Body of pancreas (tissue), 4 donors: ENCODE measurements around the gene HDHD3.

ENCODE experiments used
- POLR2A ChIP-seq, 3 donors: fragments of 450-650 bp; IDR thresholded peaks; one replicate each; pipeline ENCODE4 v1.6.1; 2016; ENCODE audit warnings: antibody characterized with exemption in 3 of 3, mild to moderate bottlenecking in 2 of 3
- TF ChIP-seq, protein P1 (sequence below), 7 experiments: fragments of 450-650 bp in 4 of 7; fragments of 200-600 bp in 3 of 7; sonication (generic) in 3 of 7; IDR thresholded peaks; one replicate each; pipeline ENCODE4 v1.5.1; 2016 to 2019; ENCODE audit warnings: antibody characterized with exemption in 7 of 7

- TF ChIP-seq POLR2A (IDR thresholded peaks at IDR 0.05): no peak
- TF ChIP-seq, protein P1, sequence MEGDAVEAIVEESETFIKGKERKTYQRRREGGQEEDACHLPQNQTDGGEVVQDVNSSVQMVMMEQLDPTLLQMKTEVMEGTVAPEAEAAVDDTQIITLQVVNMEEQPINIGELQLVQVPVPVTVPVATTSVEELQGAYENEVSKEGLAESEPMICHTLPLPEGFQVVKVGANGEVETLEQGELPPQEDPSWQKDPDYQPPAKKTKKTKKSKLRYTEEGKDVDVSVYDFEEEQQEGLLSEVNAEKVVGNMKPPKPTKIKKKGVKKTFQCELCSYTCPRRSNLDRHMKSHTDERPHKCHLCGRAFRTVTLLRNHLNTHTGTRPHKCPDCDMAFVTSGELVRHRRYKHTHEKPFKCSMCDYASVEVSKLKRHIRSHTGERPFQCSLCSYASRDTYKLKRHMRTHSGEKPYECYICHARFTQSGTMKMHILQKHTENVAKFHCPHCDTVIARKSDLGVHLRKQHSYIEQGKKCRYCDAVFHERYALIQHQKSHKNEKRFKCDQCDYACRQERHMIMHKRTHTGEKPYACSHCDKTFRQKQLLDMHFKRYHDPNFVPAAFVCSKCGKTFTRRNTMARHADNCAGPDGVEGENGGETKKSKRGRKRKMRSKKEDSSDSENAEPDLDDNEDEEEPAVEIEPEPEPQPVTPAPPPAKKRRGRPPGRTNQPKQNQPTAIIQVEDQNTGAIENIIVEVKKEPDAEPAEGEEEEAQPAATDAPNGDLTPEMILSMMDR (IDR thresholded peaks at IDR 0.05): no peak
These were observed 13.6 kb upstream of the HDHD3 start for GRCh38 chr9:113390192-113390960.
